HL-60 (cell line): Measurements from ENCODE around the gene CIAO3.
A peak's percentile ranks its signal among the peaks of the same experiment; 100 is the strongest.

ENCODE experiments used
- CTCF ChIP-seq: IDR thresholded peaks from one replicate; pipeline ENCODE4 v1.5.1; 2011; ENCODE audit warnings: low read length, control low read depth, inconsistent platforms; ENCODE audit not compliant: insufficient read depth
- GABPA ChIP-seq: IDR thresholded peaks from 2 replicates; pipeline ENCODE4 v1.6.1; 2012; ENCODE audit warnings: low read depth
- POLR2AphosphoS5 ChIP-seq: IDR thresholded peaks from 2 replicates; pipeline ENCODE4 v1.6.1; 2012; ENCODE audit warnings: low read depth
- REST ChIP-seq: IDR thresholded peaks from 2 replicates; pipeline ENCODE4 v1.6.1; 2012; ENCODE audit warnings: low read depth; ENCODE audit not compliant: insufficient replicate concordance
- SPI1 ChIP-seq: IDR thresholded peaks from 2 replicates; pipeline ENCODE4 v1.6.1; 2012; ENCODE audit warnings: low read depth, mild to moderate bottlenecking, borderline replicate concordance

GRCh38 chr16:715477-716199 lies 25.2 kb downstream of the CIAO3 start:
- TF ChIP-seq CTCF, result no peak
- TF ChIP-seq POLR2AphosphoS5, result 0 out of 2 replicates have a peak, but pooled peaks have one; percentile 0
- TF ChIP-seq REST, result no peak
- TF ChIP-seq GABPA, result no peak
- TF ChIP-seq SPI1, result no peak
